Measurements from ENCODE around the gene CTAG1A.
"Not testable (repeated sequence)": the region's sequence is repeated elsewhere in the genome, so short reads cannot be mapped to it uniquely, and the experiment has no call there.

Gene CTAG1A

GRCh38 chrX:154575076-154575475 lies 9.9 kb upstream of the CTAG1A start:
- DNase-seq = not testable (repeated sequence)

GRCh38 chrX:154582994-154583393 lies 1.9 kb upstream of the CTAG1A start:
- DNase-seq = not testable (repeated sequence)

GRCh38 chrX:154590415-154590814 lies 5.5 kb downstream of the CTAG1A start:
- not testable (repeated sequence) for DNase-seq

- no peak for DNase-seq
Observed at GRCh38 chrX:154592505-154592904, 7.6 kb downstream of the CTAG1A start.

DNA sequence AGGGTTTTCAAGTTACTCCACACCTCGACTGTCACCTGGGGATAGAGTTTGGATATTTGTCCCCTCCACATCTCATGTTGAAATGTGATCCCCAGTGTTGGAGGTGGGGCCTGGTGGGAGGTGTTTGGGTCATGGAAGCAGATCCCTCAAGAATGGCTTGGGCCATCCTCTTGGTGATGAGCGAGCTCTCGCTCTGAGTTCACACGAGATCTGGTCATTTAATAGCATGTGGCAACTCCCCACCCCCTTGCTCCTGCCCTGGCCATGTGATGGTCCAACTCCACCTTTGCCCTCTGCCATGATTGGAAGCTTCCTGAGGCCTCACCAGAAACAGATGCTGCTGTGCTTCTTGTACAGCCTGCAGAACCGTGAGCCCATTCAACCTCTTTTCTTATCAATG lies 8.3 kb downstream of the CTAG1A start:
- DNase-seq = no peak

DNA sequence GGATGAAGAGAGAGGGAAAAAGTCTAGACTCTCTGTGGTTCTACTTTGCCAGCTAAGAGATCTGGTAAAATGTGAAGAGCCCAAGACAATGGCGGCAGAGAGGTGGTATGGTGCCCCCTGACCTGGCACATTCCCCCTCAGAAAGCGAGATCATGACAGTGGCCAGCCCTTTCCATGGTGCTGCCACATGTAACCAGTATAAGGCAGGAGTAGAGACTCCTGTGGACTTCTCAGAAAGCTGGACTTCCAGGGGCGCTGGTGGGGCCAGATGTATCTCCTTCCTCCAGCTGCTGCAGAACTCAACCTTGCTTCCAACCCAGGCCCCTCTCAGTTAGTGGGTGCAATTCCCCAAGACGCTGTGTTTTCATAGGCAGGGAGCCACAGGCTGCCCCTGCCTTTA lies 9.6 kb downstream of the CTAG1A start:
- DNase-seq = no peak

GRCh38 chrX:154595559-154596249 lies 10.8 kb downstream of the CTAG1A start:
- no peak for DNase-seq

DNA sequence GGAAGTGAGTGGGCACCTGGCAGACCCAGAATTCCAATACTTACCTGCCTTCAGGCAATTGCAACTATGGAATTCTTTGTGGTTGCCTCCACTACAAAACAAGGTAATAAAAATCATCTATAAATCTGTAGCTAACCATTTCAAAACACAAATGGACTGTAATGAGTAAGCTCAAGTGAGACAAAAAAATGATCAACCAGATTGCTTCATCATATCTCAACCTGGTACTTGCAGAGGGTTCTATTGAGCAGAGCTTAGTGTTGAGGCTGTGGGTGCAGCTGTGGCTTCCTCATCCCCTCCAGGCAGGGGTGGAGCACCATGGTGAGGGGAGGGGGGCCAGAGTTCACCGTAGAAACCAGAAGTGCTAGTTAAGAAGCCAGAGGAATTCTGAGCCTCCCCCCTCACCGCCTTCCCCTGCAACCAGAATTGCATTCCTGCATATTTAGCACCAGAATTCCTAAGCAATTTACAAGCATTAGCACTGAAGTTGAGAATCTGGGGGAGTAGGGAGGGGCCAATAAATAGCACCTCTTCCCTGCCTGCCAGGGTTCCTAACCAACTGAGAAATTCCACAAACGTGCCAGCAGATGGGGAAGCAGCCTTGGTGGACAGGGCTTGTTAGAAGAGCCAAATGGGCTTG lies 11.5 kb downstream of the CTAG1A start:
- DNase-seq = no peak

DNA sequence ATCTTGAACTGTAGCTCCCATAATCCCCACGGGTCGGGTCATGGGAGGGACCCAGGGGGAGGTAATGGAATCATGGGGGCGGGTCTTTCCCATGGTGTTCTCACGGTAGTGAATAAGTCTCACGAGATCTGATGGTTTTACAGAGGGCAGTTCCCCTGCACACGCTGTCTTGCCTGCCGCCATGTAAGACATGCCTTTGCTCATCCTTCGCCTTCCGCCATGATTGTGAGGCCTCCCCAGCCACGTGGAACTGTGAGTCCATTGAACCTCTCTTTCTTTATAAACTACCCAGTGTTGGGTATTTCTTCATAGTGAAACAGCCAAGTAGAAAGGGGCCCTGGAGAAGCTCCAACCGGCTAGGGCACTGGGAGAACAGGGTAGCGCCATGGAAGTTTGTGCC lies 12.3 kb downstream of the CTAG1A start:
- DNase-seq = no peak

DNA sequence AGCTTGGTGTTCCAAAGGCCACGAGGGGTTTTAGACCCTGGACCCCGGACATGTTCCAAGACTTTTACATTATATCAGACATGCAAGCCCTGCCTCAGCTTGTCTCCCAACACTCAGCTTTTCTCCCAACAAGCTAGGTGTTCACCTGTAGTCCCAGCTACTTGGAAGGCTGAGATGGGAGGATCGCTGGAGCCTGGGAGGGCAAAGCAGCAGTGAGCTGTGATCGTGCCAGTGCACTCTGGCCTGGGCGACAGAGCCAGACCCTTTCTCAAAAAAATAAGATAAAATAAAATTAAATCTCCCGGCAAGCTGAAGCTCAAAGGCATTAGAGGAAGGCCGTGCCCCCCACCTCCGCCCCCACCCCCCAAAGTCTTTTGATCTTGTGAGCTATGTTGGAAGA lies 13.7 kb downstream of the CTAG1A start:
- DNase-seq = no peak

GRCh38 chrX:154599531-154599930 lies 14.6 kb downstream of the CTAG1A start:
- no peak for DNase-seq

DNA sequence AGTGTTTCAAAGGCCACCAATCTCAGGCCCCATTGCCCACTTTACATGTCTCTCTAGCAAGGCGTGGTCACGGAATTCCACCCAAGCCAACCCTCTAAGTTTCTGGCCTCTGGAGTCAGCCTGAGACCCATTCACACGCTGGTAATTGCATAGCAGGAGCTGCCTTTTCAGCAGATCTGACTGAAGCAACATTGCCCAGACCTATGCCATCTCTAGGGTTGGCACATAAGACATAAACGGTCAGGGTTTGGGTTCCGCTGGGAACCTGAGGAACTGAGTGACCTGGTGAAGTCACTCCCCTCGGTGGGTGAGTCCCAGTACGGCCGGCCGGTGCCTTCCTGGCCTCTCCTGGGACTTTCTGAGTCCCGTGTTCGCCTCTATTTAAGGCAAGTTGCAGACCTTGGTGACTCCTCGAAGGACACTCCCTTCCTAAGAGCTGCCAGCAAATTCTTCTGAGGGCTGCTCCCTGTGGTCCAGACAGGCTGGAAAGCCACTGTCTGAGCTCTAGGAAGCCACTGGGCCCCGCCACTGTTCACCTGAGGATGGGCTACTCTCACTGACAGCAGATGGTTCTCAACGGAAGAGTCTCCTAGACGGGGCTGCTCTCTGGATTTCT lies 15.9 kb downstream of the CTAG1A start:
- no peak for DNase-seq

DNA sequence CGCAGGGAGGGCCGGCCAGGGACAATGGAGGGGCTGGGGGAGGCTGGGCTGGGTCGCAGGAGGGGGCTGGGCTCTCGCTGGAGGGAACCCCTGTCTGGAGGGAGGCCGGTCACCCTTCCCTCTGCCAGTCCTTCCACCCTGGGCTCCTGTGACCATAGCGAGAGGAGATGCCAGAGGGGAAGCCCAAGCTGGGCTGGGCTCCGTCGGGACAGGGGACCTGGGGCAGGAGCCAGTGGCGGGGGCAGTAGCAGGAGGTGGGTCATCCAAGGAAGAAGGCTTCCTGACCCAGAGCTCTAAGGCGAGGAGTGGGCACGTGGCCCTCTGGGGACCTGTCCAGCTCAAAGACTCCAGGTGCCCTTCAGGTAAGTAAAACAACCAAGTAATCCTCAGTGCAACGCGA lies 17.3 kb downstream of the CTAG1A start:
- DNase-seq = no peak

- no peak for DNase-seq
Observed at GRCh38 chrX:154602766-154603437, 18.0 kb downstream of the CTAG1A start.

DNA sequence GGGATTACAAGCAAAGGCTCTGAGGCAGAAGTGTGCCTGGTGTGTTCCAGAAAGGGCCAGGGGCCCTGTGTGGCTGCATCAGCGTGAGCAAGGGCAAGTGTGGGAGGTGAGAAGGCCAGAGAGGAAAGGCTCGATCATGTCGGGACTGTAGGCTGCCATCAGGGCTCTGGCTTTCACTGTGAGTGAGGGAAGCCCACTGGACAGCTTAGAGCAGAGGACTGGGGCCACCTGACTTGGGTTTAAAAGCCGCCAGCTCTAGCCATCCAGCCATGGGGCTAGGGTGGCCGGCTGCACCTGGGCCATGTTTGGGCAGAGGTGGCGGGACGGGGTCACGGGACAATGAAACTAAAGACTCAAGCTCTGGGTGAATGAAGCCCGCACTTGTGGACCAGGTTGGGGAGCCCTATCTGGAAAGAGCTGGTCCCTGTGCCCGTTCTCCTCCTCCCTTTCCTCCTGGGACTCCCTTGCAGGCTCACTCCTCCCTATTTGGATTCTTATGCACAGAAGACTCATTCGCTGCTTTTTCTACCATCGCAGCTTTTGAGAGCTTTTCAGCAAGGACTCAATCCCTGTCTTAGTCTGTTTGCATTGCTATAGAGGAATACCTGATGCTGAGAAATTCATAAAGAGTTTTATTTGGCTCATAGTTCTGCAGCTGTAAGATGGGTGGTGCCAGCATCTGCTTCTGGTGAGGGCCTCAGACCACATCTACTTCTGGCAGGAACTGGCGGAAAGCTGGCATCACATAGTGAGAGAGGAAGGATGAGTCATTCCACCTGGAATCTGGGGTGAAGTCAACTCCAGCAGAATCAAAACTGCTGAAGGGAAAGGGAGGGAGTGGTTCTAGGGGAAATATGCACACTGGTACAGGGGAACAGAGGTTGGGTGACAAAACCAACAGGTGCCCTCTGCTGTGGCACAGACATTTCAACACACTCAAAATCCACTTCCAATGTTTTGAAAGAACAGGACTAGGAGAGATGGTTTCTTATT lies 18.8 kb downstream of the CTAG1A start:
- no peak for DNase-seq

DNA sequence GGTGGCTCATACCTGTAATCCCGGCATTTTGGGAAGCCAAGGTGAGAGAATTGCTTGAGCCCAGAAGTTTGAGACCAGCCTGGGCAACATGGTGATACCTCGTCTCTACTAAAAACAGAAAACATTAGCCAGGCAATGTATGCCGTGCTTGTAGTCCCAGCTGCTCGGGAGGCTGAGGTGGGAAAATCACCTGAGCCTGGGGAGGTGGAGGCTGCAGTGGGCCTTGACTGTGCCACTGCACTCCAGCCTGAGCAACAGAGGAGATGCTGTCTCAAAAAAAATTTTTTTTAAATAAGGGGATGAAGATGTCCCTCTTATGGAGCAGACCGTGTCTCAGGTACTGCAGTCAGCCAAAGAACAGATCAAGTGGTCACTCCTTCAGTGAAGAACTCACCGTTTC lies 20.6 kb downstream of the CTAG1A start:
- DNase-seq = no peak

DNA sequence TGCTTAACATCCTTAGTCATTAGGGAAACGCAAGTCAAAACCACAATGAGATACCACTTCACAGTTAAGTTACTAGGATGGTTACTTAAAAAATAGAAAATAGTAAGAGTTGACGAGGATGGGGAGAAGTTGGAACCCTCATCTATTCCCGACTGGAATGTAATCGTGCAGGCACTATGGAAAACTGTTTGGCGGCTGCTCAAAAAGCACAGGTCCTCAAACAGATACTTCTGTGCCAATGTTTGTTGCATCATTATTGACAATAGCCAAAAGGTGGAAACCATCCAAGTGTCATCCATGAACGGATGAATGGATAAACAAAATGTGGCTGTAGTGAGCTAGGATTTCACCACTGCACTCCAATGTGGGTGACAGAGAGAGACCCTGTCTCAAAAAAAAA lies 22.4 kb downstream of the CTAG1A start:
- DNase-seq = no peak

DNA sequence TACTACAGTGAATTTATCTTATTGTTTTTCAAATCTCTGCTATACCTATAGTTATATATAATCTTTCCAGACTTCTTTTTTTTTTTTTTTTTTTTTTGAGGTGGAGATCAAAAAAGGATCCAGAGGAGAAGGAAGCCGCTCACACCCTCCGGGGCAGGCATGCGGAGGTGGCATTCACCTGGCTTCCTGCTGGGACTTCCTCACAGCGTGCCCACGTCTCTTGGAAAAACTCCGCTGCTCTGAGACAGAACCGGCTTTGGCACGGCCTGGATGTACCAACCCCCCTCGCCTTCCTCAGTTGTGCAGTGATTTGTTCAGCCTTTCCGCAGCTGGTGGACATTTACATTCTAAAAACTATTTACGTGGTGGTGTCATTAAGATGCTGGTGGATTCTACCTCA lies 23.0 kb downstream of the CTAG1A start:
- DNase-seq = not testable (repeated sequence)

- not testable (repeated sequence) for DNase-seq
Observed at GRCh38 chrX:154608823-154609222, 23.9 kb downstream of the CTAG1A start.

GRCh38 chrX:154611146-154611545 lies 26.2 kb downstream of the CTAG1A start:
- not testable (repeated sequence) for DNase-seq

GRCh38 chrX:154613586-154613985 lies 28.7 kb downstream of the CTAG1A start:
- DNase-seq = not testable (repeated sequence)

DNA sequence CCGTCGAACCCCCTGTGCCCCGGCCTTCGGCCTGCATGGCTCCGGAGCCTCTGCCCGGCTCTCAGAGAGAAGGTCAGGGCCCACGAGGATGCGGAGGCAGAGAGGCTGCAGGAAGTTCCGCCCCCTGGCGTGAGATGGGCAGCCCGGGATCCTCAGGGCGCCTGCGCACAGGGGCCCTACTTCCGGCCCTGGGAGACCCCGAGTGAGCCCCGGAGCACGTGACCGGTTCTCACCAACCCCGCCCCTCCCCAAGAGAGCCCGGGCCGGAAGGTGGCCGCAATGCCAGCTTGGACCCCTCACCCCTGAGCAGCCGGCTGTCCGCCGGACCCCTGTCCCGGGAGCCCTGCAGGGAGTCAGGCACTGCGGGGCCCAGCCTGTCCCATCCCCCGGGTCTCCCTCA lies 34.2 kb downstream of the CTAG1A start, which contains the start of gene CTAG1B:
Gene CTAG1B (minus strand): TSS at position 101 of the 400 bp plus-strand sequence. CDS start 64 bp downstream, at position 37.
- DNase-seq = not testable (repeated sequence)

All from hippocampal formation (tissue), 2 donors.